NK-92 treated with Interleukin-12 subunit alpha and Interleukin-12 subunit beta, amount 100 ng/mL, for 24 hours (cell line): ENCODE results near the gene DDIAS.
"Not testable (repeated sequence)": the region's sequence is repeated elsewhere in the genome, so short reads cannot be mapped to it uniquely, and the experiment has no call there.

Source experiments
- DNase-seq: peaks from one replicate; lab custom pipeline; 2025; lab: John Stamatoyannopoulos, UW

The DDIAS gene

GRCh38 chr11:82927264-82927880 lies 25.8 kb downstream of the DDIAS start:
- DNase-seq: no peak

GRCh38 chr11:82929121-82929520 lies 27.6 kb downstream of the DDIAS start:
- no peak for DNase-seq

GRCh38 chr11:82930229-82930628 lies 28.7 kb downstream of the DDIAS start:
- no peak for DNase-seq

- DNase-seq: no peak
Measured at GRCh38 chr11:82930734-82931133, 29.2 kb downstream of the DDIAS start.

- no peak for DNase-seq
Measured at GRCh38 chr11:82932564-82932963, 31.0 kb downstream of the DDIAS start.

- no peak for DNase-seq
Measured at GRCh38 chr11:82936261-82936660, 34.7 kb downstream of the DDIAS start.

- no peak for DNase-seq
Measured at GRCh38 chr11:82937554-82937953, 36.0 kb downstream of the DDIAS start.

- DNase-seq: no peak
Measured at GRCh38 chr11:82939456-82939855, 37.9 kb downstream of the DDIAS start.

GRCh38 chr11:82942376-82942775 lies 40.8 kb downstream of the DDIAS start:
- DNase-seq: no peak

- not testable (repeated sequence) for DNase-seq
Measured at GRCh38 chr11:82943430-82943829, 41.9 kb downstream of the DDIAS start.

GRCh38 chr11:82944198-82944597 lies 42.7 kb downstream of the DDIAS start:
- no peak for DNase-seq

GRCh38 chr11:82945041-82945440 lies 43.5 kb downstream of the DDIAS start:
- DNase-seq: not testable (repeated sequence)

GRCh38 chr11:82945682-82946081 lies 44.1 kb downstream of the DDIAS start:
- no peak for DNase-seq

GRCh38 chr11:82949352-82949751 lies 47.8 kb downstream of the DDIAS start:
- no peak for DNase-seq

GRCh38 chr11:82950502-82950901 lies 49.0 kb downstream of the DDIAS start:
- not testable (repeated sequence) for DNase-seq

GRCh38 chr11:82955736-82956453 lies 54.4 kb downstream of the DDIAS start:
- DNase-seq: peak; percentile 67

GRCh38 chr11:82959987-82960778 lies 58.6 kb downstream of the DDIAS start:
- no peak for DNase-seq

GRCh38 chr11:82960779-82961143 lies 59.2 kb downstream of the DDIAS start:
- DNase-seq: no peak

GRCh38 chr11:82962021-82962420 lies 60.5 kb downstream of the DDIAS start:
- DNase-seq: not testable (repeated sequence)

GRCh38 chr11:82967381-82967780 lies 65.8 kb downstream of the DDIAS start:
- no peak for DNase-seq

- no peak for DNase-seq
Measured at GRCh38 chr11:82969811-82970210, 68.3 kb downstream of the DDIAS start.

- not testable (repeated sequence) for DNase-seq
Measured at GRCh38 chr11:82970507-82971083, 69.1 kb downstream of the DDIAS start.

GRCh38 chr11:82971519-82971946 lies 70.0 kb downstream of the DDIAS start:
- DNase-seq: not testable (repeated sequence)
